Stimulated activated CD4-positive, alpha-beta T cell treated with anti-CD3 and anti-CD28 coated beads, Interleukin-2, amount 100 ng/mL, for 48 hours (primary cell): ENCODE data around the gene CD59.
"Not testable (repeated sequence)": the region's sequence is repeated elsewhere in the genome, so short reads cannot be mapped to it uniquely, and the experiment has no call there.

ENCODE experiments used
- DNase-seq, 2 donors: peaks; one replicate each; pipeline ENCODE4 v3.0.0-alpha.2; 2020

The CD59 gene

GRCh38 chr11:33742249-33742851, 6.1 kb upstream of the CD59 start:
- DNase-seq, result no peak

DNA sequence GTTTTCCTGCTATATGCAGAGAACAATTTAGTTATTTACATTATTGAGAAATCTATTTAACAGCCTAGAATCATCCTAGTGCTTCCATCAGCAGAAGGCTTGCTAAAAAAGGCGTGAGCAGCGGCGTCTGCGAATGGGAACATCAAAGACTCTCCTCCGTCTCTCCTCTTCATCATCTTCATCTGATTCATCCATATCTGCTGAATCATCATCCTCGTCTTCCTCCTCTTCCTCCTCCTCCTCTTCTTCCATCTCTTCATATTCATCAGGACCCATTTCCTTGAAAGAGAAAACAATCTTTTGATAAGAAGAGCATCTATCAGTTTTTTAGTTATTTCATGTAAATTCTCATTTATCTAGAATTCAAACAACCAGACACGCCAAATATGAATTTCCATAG, 5.6 kb upstream of the CD59 start:
- no peak for DNase-seq

GRCh38 chr11:33737362-33737821, 1.2 kb upstream of the CD59 start:
- no peak for DNase-seq

GRCh38 chr11:33735271-33736147, 714 bp downstream of the CD59 start:
- peak in 1 of 2 donors; percentile 17 for DNase-seq

GRCh38 chr11:33734441-33735270, 1.6 kb downstream of the CD59 start:
- no peak for DNase-seq

GRCh38 chr11:33733980-33734379, 2.2 kb downstream of the CD59 start:
- DNase-seq, result no peak

DNA sequence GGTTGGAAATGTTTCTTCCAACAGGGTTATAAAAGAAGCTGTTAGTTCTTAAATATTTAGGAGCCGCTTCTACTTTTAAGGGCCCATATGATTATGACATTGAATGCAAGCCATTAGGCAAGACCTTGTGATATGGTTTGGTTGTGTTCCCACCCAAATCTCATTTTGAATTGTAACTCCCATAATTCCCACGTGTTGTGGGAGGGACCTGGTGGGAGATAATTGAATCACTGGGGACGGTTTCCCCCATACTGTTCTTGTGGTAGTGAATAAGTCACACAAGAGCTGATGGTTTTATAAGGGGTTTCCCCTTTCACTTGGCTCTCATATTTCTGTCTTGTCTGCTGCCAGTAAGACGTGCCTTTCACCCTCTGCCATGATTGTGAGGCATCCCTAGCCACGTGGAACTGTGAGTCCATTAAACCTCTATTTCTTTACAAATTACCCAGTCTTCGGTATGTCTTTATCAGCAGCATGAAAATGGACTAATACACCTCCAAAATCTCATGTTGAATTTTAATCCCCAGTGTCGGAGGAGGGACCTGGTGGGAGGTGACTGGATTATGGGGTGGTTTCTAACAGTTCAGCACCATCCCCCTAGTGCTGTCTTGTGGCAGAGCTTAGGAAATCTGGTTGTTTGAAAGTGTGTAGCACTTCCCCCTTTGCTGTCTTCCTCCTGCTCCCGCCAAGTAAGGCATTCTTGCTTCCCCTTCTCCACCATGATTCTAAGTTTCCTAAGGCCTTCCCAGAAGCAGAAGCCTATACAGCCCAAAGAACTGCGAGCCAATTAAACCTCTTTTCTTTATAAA, 4.3 kb downstream of the CD59 start:
- DNase-seq, result peak in 1 of 2 donors; percentile 26

- DNase-seq, result no peak
These were observed 5.5 kb downstream of the CD59 start for GRCh38 chr11:33730716-33731115.

DNA sequence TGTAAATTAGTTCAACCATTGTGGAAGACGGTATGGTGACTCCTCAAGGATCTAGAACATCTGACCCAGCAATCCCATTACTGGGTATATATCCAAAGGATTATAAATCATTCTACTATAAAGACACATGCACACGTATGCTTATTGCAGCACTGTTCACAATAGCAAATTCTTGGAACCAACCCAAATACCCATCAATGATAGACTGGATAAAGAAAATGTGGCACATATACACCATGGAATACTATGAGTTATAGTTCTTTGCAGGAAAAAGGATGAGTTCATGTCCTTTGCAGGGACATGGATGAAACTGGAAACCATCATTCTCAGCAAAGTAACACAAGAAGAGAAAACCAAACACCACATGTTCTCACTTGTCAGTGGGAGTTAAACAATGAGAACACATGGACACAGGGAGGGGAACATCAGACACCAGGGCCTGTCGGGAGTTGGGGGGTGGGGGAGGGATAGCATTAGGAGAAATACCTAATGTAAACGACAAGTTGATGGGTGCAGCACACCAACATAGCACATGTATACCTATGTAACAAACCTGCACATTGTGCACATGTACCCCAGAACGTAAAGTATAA, 7.1 kb downstream of the CD59 start:
- DNase-seq, result not testable (repeated sequence)

GRCh38 chr11:33727539-33727938, 8.7 kb downstream of the CD59 start:
- DNase-seq, result not testable (repeated sequence)

GRCh38 chr11:33725496-33725895, 10.7 kb downstream of the CD59 start:
- no peak for DNase-seq

GRCh38 chr11:33724644-33725035, 11.6 kb downstream of the CD59 start:
- DNase-seq, result no peak

GRCh38 chr11:33723238-33723881, 12.9 kb downstream of the CD59 start:
- DNase-seq, result peak in 1 of 2 donors; percentile 6

DNA sequence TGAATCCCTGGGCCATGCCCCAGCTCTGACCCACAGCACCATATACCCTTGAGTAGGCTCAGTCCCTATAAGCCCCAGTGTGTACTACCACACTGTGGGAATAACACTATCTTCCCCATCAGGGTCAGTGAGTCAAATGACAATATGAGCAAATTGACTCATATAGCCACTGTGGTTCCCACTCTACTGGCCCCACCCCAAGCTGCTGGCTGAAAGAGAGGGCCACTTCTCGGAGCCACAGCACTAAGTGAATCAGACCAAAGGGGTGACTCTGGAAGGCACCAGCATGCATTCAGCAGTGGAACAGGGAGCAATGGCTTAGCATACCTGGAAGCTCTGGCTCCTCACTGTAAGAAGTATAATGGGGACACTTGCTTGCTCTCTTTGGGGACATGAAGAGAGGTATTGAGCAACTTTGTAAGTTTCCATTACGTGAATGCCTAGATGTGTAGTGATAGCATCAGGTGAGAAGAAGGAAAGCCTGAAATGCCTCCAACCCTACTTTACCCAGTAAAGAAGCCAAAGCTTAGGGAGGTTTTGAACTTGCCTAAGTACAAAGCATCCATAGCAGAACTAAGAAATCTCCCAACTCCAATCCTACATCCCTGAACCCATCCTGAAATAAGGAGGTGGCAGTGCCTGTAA, 13.5 kb downstream of the CD59 start:
- DNase-seq, result peak; percentile 44 to 47

DNA sequence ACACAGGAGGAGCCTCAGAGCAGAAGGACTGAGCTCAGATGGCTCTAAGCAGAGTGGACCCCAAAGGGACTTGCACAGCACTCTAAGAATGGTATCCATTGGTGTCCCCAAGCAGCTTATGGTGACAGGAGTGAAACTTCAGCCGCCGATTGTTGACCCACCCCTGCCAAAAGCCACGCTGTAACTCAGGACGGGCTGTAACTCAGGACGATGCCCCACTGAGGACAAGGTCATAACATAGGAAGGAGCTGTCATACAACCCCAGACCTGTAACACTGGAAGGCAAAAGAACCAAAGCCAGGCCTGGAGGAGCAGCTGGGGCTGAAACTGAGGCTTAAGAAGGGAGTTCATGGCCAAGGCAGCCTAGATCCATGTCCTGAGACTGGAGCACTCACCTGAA, 14.2 kb downstream of the CD59 start:
- DNase-seq, result no peak

GRCh38 chr11:33721426-33721825, 14.8 kb downstream of the CD59 start:
- no peak for DNase-seq

- no peak for DNase-seq
These were observed 16.6 kb downstream of the CD59 start for GRCh38 chr11:33719587-33719986.

- DNase-seq, result no peak
These were observed 17.8 kb downstream of the CD59 start for GRCh38 chr11:33718440-33718839.

- DNase-seq, result no peak
These were observed 20.0 kb downstream of the CD59 start for GRCh38 chr11:33716243-33716642.

DNA sequence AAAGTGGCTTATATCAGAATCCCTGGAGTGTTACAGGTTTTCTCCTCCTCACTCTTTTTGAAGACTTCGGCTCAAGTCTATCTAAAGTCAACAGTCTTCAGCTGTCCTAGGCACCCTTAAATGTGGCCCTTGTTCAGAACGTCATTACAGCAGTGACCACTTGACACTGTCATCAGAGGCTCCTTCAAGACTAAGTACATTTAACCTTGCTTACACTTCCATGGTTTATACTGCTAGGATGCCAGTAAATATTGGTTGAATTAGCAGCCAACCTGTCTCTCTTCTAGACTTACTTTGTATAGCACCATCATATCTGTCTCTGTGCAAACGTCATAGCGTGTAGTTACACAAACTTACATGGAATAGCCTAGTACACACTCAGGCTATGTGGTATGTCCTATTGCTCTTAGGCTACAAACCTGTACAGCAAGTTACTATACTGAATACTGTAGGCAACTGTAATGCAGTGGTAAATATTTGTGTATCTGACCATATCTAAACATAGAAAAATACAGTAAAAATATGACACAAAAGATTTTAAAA, 22.3 kb downstream of the CD59 start:
- DNase-seq, result no peak
